ENCODE results near the gene CFAP53.

Gene CFAP53

GRCh38 chr18:50199346-50199855 lies 66.9 kb downstream of the CFAP53 start:
- H3K27ac ChIP-seq, result no peak overlapping the region
- TF ChIP-seq ZFX (IDR thresholded peaks at IDR 0.05; ENCODE audit: borderline replicate concordance) (no peak), CTCF (IDR thresholded peaks at IDR 0.05) (no peak)

GRCh38 chr18:50196261-50196660 lies 70.0 kb downstream of the CFAP53 start:
- no peak overlapping the region for H3K27ac ChIP-seq
- no peak for TF ChIP-seq CTCF (IDR thresholded peaks at IDR 0.05)
- TF ChIP-seq ZFX (IDR thresholded peaks at IDR 0.05; ENCODE audit: borderline replicate concordance), result no peak

GRCh38 chr18:50195689-50196088 lies 70.6 kb downstream of the CFAP53 start:
- no peak for TF ChIP-seq CTCF (IDR thresholded peaks at IDR 0.05)
- TF ChIP-seq ZFX (IDR thresholded peaks at IDR 0.05; ENCODE audit: borderline replicate concordance), result no peak
- H3K27ac ChIP-seq, result peak overlapping the region; percentile 69; the same call in 1 of the 2 replicates

GRCh38 chr18:50194631-50195532 lies 71.4 kb downstream of the CFAP53 start, which contains the start of gene MYO5B:
Gene MYO5B (minus strand): TSS chr18:50195147. CDS start chr18:50194793, 354 bp downstream.
- peak within 1 kb of the TSS; percentile 69 for H3K27ac ChIP-seq
- TF ChIP-seq ZFX (IDR thresholded peaks at IDR 0.05; ENCODE audit: borderline replicate concordance), result no peak
- TF ChIP-seq CTCF (IDR thresholded peaks at IDR 0.05), result peak; percentile 94

- peak overlapping the region; percentile 69 for H3K27ac ChIP-seq
- no peak for TF ChIP-seq CTCF (IDR thresholded peaks at IDR 0.05)
- no peak for TF ChIP-seq ZFX (IDR thresholded peaks at IDR 0.05; ENCODE audit: borderline replicate concordance)
These were observed 72.3 kb downstream of the CFAP53 start for GRCh38 chr18:50193796-50194630.

- TF ChIP-seq CTCF (IDR thresholded peaks at IDR 0.05) (no peak), ZFX (IDR thresholded peaks at IDR 0.05; ENCODE audit: borderline replicate concordance) (no peak)
- no peak overlapping the region for H3K27ac ChIP-seq
These were observed 73.1 kb downstream of the CFAP53 start for GRCh38 chr18:50192995-50193795.
